PFSK-1 (cell line): ENCODE data around the gene MBOAT7.

ENCODE experiments used
- FOXP2 ChIP-seq: optimal IDR thresholded peaks from 2 replicates; pipeline ENCODE3; 2011; ENCODE audit warnings: borderline replicate concordance, control low read depth, inconsistent platforms; ENCODE audit not compliant: insufficient read depth; ENCODE audit errors: extremely low read length, extremely low read depth
- POLR2AphosphoS5 ChIP-seq: IDR thresholded peaks from 2 replicates; pipeline ENCODE4 v1.6.1; 2012; ENCODE audit warnings: low read depth, mild to moderate bottlenecking, control low read depth, low read length, moderate library complexity
- REST ChIP-seq, 2 experiments: IDR thresholded peaks; 2 replicates each; pipeline versions ENCODE4 v1.6.1 to v1.8.0; 2011 to 2012; ENCODE audit warnings: low read depth in 2 of 2, low read length in 2 of 2, control low read depth in 1 of 2, inconsistent platforms in 1 of 2, mild to moderate bottlenecking in 1 of 2, moderate library complexity in 1 of 2; ENCODE audit not compliant: insufficient read depth in 1 of 2
- SIN3A ChIP-seq: IDR thresholded peaks from 2 replicates; pipeline ENCODE4 v1.6.1; 2012; ENCODE audit warnings: mild to moderate bottlenecking, low read length, moderate library complexity, borderline replicate concordance; ENCODE audit not compliant: insufficient read depth
- TAF1 ChIP-seq: IDR thresholded peaks from 2 replicates; pipeline ENCODE4 v1.6.1; 2012; ENCODE audit warnings: low read length, control low read depth, borderline replicate concordance; ENCODE audit not compliant: insufficient read depth

MBOAT7 gene

GRCh38 chr19:54133312-54133956 lies 55.9 kb downstream of the MBOAT7 start:
- TF ChIP-seq SIN3A (no peak), TAF1 (no peak), REST (IDR thresholded peaks at IDR 0.05; ENCODE audit: insufficient read depth in 1 of 2, low read depth in 2 of 2, low read length in 2 of 2) (no peak), FOXP2 (no peak), POLR2AphosphoS5 (no peak)

- TF ChIP-seq REST (IDR thresholded peaks at IDR 0.05; ENCODE audit: insufficient read depth in 1 of 2, low read depth in 2 of 2, low read length in 2 of 2) (no peak), SIN3A (no peak), FOXP2 (no peak), TAF1 (no peak), POLR2AphosphoS5 (no peak)
These were observed 59.8 kb downstream of the MBOAT7 start for GRCh38 chr19:54129617-54129996.

- TF ChIP-seq TAF1 = no peak
- no peak for TF ChIP-seq FOXP2
- TF ChIP-seq SIN3A = no peak
- TF ChIP-seq REST (IDR thresholded peaks at IDR 0.05; ENCODE audit: insufficient read depth in 1 of 2, low read depth in 2 of 2, low read length in 2 of 2) = no peak
- TF ChIP-seq POLR2AphosphoS5 = no peak
These were observed 60.4 kb downstream of the MBOAT7 start for GRCh38 chr19:54128796-54129616.

- TF ChIP-seq REST (IDR thresholded peaks at IDR 0.05; ENCODE audit: insufficient read depth in 1 of 2, low read depth in 2 of 2, low read length in 2 of 2) (no peak), TAF1 (no peak), FOXP2 (no peak), SIN3A (no peak), POLR2AphosphoS5 (no peak)
These were observed 61.0 kb downstream of the MBOAT7 start for GRCh38 chr19:54128441-54128725.
